DLD1 (cell line): ENCODE data around the gene SCRT2.

Source experiments
- in situ Hi-C: cut with HindIII; loops from 2 replicates; pipeline ENCODE4 v1.10.0; 2017; ENCODE audit warnings: low sequenced_read_pairs

The SCRT2 gene

DNA sequence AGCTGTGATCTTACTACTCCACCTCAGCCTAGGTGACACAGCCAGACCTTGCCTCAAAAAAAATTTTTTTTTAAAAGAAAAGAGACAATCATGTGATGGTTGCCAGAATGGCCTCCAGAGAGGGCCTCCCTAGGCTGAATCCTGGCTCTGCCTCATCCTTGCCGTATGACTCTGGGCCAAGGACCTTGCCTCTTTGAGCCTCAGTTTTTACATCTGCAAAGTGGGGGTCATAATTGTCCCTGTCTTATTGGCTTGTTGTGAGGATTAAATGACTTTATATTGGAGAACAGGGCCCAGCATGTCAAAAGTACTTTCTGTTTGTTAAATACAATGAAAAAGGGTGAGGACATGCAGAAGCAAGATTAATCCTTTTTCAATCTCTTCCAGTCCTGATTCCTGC is 37.0 kb downstream of the SCRT2 start:
- in situ Hi-C loops = no loop called here

DNA sequence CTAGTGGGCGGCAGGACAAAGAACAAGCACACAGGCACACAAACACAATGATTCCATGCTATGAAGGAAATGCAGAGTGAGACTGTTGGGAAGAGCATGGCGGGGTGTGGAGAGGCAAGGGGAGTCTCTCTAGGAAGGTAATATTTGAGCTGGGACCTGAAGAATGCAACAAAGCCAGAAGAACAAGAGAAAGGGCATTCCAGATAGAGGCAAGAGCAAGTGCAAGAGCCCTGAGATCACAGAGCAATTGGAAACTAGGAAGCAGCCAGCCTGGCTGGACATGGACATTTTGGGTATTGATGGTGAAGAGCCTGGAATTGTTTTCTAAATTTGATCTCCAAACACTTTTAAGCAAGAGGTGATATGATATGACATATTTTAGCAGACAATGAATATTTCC is 38.0 kb downstream of the SCRT2 start:
- in situ Hi-C loops = no loop called here

DNA sequence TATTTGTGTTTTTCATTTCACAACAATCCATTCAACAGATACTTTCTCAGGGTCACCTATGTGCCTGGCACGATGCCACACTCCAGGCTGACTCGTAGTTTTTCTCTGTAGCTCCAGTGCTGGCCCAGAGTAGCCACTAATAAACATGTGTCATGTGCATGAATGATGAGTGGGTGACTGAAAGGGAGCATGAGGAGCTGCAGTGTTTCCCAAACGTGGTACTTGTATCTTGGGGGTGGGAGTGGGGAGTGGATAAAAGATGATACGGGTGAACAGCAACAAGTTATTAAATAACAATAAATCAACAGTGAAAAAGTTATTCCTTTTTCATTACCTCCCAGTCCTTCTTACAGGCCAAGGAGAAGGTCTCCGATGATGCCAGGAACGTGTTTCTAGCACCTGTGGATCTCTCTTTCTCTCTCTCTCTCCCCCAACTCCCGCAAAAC is 39.7 kb downstream of the SCRT2 start:
- in situ Hi-C loops = no loop called here

DNA sequence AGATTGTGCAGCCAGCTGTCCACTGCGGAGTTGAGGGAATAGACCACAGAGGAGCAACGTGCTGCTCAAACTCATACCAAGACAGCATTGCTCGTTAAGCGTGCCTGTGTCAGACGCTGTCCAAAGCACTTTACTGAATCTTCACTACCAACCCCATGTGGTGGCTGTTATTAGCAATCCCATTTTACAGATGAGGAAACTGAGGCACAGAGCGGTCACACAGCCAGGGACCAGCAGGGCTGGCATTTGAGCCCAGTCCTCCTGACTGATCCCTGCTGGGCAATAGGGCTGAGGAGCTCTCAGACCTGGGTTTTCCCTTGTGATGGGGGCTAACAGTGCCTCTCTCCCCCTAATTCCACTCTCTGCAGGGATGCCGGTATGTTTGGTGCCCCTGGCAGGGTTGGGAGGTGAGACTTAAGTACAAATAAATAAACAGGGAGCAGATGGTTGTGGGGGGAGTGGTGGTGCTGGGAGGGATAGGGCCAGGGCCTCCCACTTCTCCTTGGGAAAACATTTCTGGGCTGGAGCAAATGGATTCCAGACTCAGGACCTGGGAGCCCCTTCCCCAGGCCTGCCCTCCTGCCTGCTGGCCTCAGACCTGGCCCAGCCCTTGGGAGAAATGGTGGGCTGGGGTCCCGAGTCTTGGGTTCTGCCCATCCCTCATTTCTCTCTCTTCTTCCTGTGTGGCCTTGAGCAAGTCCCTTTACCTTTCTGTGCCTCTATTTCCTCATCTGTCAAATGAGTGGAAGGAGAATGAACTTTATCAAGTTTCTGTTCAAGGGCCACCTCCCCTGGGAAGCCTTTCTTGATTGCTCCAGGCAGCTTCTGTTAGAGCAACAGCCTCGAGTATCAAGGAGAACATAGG is 40.3 kb downstream of the SCRT2 start:
- in situ Hi-C loops = no loop called here

DNA sequence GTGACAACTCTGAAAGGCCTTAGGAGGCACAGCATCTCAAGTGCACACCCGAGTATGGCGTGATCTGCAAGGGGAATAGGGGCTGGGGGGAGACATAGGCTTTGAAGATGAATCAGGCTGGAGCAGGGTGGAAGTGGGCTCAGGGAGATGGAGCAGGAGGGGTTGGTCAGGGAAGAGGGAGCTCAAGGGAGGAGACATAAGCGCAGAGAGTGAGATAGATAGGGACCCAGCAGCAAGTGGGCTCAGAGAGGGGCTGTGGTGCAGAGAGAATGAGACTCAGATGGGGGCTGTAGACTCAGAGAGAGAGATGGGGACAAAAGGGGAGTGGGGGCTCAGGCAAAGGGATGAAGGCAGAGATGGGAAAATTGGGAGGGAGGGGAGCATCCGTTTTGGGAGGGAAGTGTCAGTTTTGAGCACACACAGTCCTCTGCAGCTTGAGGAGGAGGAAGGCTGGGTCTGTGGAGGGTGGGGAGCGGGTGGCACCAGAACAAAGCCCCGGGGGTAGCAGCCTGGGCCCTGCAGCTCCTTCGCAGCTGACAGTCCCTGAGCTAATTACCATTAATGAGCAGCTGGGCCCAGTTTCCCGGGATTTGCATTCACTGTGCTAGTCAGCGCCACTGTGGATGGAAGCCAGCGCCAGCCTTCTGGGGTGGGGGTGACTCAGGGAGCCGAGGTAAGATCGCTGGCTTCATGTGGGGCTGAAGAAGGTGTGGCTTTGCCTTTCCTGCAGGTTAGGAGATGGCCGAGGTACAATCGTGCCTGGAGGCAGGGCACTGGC is 41.3 kb downstream of the SCRT2 start:
- in situ Hi-C loops = no loop called here

DNA sequence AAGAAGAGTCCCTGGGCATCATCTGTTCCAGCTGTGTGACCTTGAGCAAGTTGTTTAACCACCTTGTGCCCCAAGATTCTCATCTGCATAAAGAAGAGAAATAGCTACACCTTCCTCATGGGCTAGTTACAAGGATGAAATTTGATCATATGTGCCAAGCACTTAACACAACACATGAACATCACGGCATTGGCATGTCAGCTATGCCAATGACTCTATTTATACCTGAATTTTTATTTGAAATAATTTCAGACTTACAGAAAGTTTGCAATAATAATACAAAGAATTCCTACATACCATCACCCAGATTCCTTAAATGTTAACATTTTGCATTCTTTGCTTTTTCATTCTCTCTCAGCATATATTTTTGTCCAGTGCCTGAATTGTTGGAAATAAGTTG is 44.5 kb downstream of the SCRT2 start:
- in situ Hi-C loops = no loop called here

DNA sequence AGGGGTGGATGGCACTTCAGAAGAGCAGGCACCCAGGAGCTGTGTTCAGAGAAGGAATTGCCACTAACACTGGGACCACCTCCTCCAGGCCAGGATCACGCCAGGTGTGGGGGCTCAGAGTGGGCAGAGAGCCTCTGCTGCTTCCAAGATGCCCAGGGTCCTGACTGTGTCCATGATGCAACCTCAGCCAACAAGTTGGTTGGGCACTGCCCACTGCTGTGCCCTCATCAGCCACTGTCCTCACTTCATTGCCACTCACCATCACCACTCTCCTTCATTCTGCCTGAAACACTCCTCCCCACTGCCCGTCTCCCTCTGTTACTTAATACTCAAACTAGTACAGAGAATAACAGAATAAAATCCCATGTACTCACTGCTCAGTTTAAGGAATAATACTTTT is 49.0 kb downstream of the SCRT2 start:
- in situ Hi-C loops = no loop called here

DNA sequence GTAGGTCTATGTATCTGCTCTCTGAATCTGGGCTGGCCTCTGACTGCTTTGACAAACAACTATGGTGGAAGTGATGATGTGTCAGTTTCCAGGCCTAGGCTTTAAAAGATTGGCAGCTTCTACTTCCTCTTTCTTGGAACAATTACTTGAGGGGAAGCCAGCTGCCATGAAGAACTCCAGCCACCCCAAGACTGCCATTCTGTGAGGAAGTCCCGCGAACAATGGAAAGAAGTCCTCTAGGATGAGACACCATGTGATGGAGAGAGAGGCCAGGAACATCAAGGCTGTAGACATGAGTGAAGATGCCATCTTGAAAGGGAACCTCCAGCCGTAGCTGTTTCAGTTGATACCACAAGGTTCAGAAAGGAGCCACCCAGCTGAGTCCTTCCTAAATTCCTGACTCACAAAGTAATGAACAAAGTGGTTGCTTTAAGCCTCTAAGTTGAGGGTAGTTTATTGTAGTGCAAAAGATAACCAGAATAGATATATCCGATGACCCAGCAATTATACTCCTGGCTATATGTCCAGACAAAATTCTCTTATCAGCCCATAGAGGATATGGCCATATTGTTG is 50.2 kb downstream of the SCRT2 start:
- in situ Hi-C loops = no loop called here

DNA sequence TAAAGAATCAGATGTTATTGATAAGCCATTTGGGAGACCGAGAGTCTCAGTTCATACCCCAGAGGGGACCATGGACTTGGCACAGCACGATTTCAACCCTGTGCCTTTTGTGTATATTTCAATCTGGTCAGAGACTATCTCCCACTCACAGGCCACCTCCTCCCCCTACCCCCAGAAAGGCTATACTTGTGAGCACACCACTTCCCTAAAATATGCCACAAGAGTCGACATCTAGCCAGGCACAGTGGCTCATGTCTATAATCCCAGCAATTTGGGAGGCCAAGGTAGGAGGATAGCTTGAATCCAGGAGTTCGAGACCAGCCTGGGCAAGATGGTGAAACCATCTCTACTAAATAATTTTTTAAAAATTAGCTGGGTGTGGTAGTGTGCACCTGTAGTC is 51.9 kb downstream of the SCRT2 start:
- in situ Hi-C loops = loop anchor here (25.0 kb wide), 1 partner anchor 89 kb away; no protein-coding TSS in a partner anchor

DNA sequence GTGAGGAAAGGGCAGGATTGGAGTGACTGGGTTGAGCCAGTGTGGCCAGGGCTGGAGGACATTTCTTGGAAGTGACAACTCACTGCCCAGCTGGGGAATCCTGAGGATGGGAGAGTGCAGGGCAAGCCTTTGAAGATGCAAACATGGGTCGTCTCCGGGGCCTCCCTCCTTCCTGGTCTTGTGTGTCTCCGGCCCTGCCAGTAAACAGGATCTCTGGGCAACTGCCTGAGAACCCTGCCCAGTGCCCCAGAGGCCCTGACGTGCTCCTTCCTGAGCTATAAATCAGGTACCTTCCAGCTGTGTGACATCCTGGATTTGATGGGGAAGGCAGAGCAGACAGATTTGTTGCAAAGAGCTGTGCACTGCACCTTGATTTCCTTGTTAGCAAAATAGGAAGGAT is 52.6 kb downstream of the SCRT2 start:
- in situ Hi-C loops = loop anchor here (25.0 kb wide), 1 partner anchor 89 kb away; no protein-coding TSS in a partner anchor

DNA sequence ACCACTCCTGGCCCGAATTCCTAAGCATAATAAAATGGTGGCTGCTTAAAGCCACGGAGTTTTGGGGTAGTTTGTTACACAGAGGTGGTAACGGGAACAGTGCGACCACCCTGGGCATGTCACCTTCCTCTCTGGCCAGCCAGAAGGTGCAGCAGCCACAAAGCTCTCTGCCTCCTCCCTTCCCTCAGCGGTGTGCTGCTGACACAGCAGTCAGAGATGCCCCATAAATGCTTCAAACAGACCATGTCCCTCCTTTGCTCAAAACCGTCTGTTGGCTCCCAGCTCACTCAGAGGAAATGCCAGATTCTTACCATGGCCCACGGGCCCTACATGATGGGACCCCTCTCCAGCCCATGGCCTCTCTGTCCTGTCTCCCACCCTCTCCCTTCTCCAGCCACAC is 53.4 kb downstream of the SCRT2 start:
- in situ Hi-C loops = loop anchor here (25.0 kb wide), 1 partner anchor 90 kb away; no protein-coding TSS in a partner anchor

DNA sequence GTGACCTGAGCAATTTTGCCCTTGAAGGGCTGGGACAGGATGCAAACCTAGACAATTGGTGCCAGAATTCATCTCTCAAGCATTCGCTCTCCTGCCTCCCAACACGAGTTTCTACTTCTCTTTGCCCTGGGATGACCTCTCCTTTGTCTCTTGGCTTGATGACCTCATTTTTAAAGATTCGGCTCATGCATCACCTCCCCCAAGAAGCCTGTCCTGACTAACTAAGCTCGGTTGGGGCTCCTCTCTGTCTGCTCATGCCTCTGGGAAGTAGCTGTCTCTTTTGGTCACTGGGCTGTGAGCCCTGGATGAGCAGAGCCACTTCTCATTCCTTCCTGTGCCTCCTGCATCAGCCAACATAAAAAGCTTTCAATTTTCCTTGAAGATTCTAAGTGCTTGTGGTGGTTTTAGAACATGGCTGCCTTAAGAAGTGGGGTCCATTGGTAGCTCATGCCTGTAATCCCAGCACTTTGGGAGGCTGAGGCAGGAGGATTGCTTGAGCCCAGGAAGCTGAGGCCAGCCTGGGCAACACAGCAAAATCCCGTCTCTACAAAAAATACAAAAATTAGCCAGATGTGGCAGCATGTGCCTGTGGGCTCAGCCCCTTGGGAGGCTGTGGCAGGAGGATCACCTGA is 54.4 kb downstream of the SCRT2 start:
- in situ Hi-C loops = loop anchor here (25.0 kb wide), 1 partner anchor 91 kb away; no protein-coding TSS in a partner anchor

DNA sequence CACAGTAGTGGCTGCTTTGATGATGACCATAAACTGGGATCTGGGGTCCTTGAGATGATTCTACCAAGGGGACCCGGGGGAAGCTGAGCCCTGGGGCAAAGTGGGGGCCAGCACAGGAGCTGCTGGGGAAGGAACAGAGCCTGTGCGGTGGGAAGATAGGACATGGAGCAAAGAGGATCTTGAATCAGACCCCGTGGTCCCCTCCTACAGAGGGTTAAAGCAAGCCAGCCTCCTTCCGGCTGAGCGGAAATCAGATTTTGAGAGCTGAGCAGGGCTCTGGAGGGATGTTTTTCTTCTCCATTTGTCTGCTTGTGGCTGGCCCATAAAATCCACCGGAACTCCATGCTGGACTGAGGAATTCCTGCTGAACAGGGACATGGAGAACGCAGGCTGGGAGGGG is 55.4 kb downstream of the SCRT2 start:
- in situ Hi-C loops = loop anchor here (25.0 kb wide), 1 partner anchor 92 kb away; no protein-coding TSS in a partner anchor

DNA sequence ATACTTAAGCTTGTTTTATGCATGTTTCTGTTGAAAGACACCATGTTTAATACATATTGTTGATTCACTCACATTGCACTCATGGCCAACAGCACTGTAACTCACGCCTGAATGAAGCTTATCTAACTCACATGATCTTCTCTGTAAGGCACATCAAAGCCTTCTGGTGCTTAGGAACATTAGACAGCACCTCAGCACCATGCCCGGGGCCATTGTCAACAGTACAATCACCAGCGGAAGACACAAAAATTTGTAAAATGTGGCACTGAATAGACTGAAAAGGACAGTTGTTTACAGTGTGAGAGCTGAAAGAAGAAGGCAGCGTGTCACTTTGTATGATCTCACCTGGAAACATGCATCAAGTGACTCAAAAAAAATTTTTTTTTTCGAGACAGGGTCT is 56.6 kb downstream of the SCRT2 start:
- in situ Hi-C loops = loop anchor here (25.0 kb wide), 1 partner anchor 93 kb away; no protein-coding TSS in a partner anchor

DNA sequence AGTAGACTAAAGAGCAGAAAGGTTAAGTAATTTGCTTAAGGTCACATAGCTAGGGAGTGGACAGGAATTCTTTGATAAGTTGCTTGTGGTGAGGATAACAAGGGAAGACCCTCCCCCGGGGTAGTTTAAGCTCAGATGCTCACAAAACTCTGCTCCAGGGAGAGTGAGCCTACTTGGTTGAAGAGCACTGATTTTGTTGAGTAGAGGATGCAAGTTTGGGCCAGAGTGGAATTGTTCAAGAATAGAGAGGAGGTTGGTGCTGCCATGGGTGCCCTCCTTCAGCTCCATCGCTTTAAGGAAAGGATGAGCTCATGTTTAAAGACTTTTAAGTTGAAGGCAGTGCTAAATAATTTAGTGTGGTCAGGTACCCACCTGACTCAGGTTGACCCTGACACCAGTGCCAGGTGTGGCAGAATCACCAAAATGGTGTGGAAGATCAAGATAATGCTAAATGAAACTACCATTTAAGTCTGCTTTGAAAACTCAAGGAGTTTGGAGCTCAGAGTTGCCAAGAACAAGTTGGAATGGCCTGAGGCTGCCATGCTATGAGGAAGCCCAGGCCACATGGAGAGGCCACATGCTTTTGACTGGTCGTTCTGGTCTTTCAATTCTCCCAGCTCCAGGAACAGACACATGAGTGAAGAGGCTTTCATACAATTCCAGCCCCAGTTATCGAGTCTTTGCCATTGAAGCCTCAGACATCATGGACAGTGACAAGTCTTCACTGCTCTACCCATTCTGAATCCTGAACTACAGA is 57.5 kb downstream of the SCRT2 start:
- in situ Hi-C loops = loop anchor here (25.0 kb wide), 1 partner anchor 94 kb away; no protein-coding TSS in a partner anchor

DNA sequence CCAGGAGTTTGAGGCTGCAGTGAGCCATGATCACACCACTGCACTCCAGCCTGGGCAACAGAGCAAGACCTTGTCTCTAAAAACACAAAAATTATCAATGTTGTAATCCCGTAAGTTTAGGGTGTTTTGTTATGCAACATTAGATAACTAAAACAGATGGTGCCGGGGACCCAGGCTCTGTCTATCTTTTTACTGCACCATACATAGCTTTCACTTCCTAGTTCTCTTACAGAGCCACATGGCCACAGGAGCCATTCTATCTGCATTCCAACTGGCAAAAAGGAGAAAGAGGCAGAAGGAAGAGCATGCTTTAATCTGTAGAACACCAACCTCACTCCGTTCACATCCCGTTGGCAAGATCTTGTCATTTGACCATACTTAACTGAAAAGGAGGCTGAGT is 60.1 kb downstream of the SCRT2 start:
- in situ Hi-C loops = loop anchor here (25.0 kb wide), 1 partner anchor 97 kb away; no protein-coding TSS in a partner anchor

DNA sequence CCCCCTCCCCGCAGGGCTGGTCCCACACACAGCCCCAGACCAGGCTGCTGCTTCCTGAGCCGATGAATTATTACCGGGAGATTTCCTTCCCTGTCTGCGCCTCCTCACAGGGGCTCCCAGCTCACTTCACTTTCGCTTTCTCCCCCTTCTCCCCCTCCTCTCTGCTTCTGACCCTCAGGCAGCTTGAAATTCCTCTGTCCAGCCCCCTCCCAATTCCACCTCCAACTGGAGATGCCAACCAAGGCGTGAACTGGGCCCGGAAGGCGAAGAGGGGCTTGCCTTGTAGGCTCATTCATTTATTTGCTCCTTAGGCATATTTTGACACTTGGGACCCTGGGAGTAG is 63.8 kb downstream of the SCRT2 start:
- in situ Hi-C loops = loop anchor here (25.0 kb wide), 1 partner anchor 100 kb away; no protein-coding TSS in a partner anchor
